HepG2 (cell line): ENCODE measurements around the gene SLC1A4.

ENCODE experiments used
- EP300 ChIP-seq, 3 experiments: sonication (generic) in 1 of 3; formaldehyde crosslinking in 1 of 3; IDR thresholded peaks; 2 replicates each; pipeline versions ENCODE4 v1.5.1 to v1.6.1; 2011 to 2020; ENCODE audit warnings: low read depth in 2 of 3, low read length in 2 of 3, borderline replicate concordance in 1 of 3, improper control_type of control experiment in 1 of 3, mild to moderate bottlenecking in 1 of 3, missing genetic modification reagents in 1 of 3, moderate library complexity in 1 of 3
- ZNF230 ChIP-seq: sonication (generic); formaldehyde crosslinking; IDR thresholded peaks from 2 replicates; pipeline ENCODE4 v1.4.0; 2020; ENCODE audit warnings: mild to moderate bottlenecking, missing genetic modification reagents

DNA sequence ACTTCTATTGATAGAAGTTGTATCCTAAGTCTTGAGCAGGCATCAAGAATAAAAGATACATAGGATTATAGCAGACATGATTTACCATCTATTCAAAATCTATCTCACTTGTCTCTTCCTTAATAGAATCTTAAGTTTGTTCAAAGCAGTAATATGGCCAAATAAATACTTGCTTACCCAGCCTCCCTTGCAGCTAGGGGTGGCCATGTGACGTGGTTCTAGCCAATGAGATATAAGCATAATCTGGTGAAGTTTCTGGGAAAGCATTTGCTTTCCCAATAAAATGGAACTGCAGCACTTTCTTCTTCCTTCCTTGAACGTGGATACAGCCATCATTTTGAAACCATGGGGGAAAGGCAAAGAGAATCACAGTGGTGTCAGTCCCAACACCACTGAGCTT, 33.7 kb upstream of the SLC1A4 start:
- TF ChIP-seq EP300 (IDR thresholded peaks at IDR 0.05; ENCODE audit: low read depth in 2 of 2, low read length in 2 of 2) (no peak), EP300 (CRISPR knock-in tag; IDR thresholded peaks at IDR 0.05; ENCODE audit: borderline replicate concordance) (no peak), ZNF230 (CRISPR knock-in tag) (no peak)
